K562 (cell line): ENCODE results near the gene PITPNM1. TPM values are rescaled to one million over a fixed set of nuclear protein-coding genes. Genes with fewer than 3 reads are reported as not detected.

ENCODE experiments used
- ATAC-seq: fragments of 200-7000 bp; cut with Tn5 transposase; 3 replicates; pipeline ENCODE4 v1.9.1; 2020; ENCODE audit warnings: moderate library complexity
- BruUV-seq: library from RNA; stranded (reverse); fragments of 400-500 nt; replicated peaks from 2 replicates; lab custom pipeline; 2021; lab: Mats Ljungman, UMichigan
- CTCF ChIA-PET: fragments of 300-600 bp; formaldehyde crosslinking; extraction: SDS; loops from one replicate; lab custom pipeline; 2021; ENCODE audit warnings: low intra/inter-chr PET ratio; lab: Yijun Ruan, JAX
- POLR2A ChIA-PET: fragments of 300-600, 350-650 bp; sonication (Branson Sonifier 250); formaldehyde crosslinking; extraction: SDS; loops from one replicate; lab custom pipeline; 2021; ENCODE audit warnings: antibody characterized with exemption, inconsistent platforms; lab: Yijun Ruan, JAX
- DNase-seq, 4 experiments: peaks; one replicate each; pipeline versions ENCODE4 v3.0.0 to v3.0.0-alpha.2; 2011 to 2018; ENCODE audit warnings: low spot score in 3 of 4, mixed read lengths in 3 of 4; ENCODE audit errors: extremely low read depth in 1 of 4
- FAIRE-seq: peaks from 2 replicates; lab custom pipeline; 2011; peaks lifted over from hg19 to GRCh38; lab: Jason Lieb, UNC
- H2AFZ ChIP-seq: 2 replicates; pipeline ENCODE4 v1.6.0; 2011; ENCODE audit warnings: low read depth, low read length, control low read depth, inconsistent platforms
- H3K27ac ChIP-seq: fragments of 200-600 bp; 3 replicates; pipeline ENCODE4 v1.8.0; 2011; ENCODE audit warnings: low read depth, mild to moderate bottlenecking, control low read depth, inconsistent platforms, low read length, moderate library complexity, mixed read lengths; ENCODE audit errors: extremely low read depth
- H3K27me3 ChIP-seq, 2 experiments: fragments of 300-600 bp in 1 of 2; 2 replicates in 1 of 2; 3 replicates in 1 of 2; pipeline versions ENCODE4 v1.6.0 to v1.8.0; 2011; ENCODE audit warnings: inconsistent platforms in 2 of 2, low read length in 2 of 2, mild to moderate bottlenecking in 1 of 2, mixed read lengths in 1 of 2, moderate library complexity in 1 of 2; ENCODE audit not compliant: control insufficient read depth in 2 of 2, insufficient read depth in 2 of 2
- H3K36me3 ChIP-seq: fragments of 300-600 bp; 3 replicates; pipeline ENCODE4 v1.8.0; 2011; ENCODE audit warnings: mild to moderate bottlenecking, low read length, inconsistent platforms; ENCODE audit not compliant: control insufficient read depth, insufficient read depth
- H3K4me1 ChIP-seq, 2 experiments: fragments of 200-600 bp in 1 of 2; replicated peaks in 1 of 2; 2 replicates in 1 of 2; 3 replicates in 1 of 2; pipeline versions ENCODE4 v1.5.1 to v1.8.0; 2011; ENCODE audit warnings: inconsistent platforms in 2 of 2, low read length in 2 of 2, mild to moderate bottlenecking in 1 of 2, mixed read lengths in 1 of 2, moderate library complexity in 1 of 2; ENCODE audit not compliant: control insufficient read depth in 2 of 2, insufficient read depth in 2 of 2
- H3K4me2 ChIP-seq: 2 replicates; pipeline ENCODE4 v1.6.1; 2011; ENCODE audit warnings: low read length, control low read depth, inconsistent platforms, mixed read lengths; ENCODE audit not compliant: insufficient read depth
- H3K4me3 ChIP-seq: fragments of 200-600 bp; sonication (generic), shearing (Covaris generic); 2 replicates; pipeline ENCODE4 v1.5.1; 2016; ENCODE audit warnings: control low read depth, inconsistent platforms
- H3K79me2 ChIP-seq: fragments of 200-600 bp; 3 replicates; pipeline ENCODE4 v1.8.0; 2011; ENCODE audit warnings: low read length, inconsistent platforms; ENCODE audit not compliant: control insufficient read depth, insufficient read depth
- H3K9ac ChIP-seq, 2 experiments: 2 replicates each; pipeline versions ENCODE4 v1.6.0 to v1.6.1; 2011; ENCODE audit warnings: low read depth in 2 of 2, low read length in 2 of 2, control low read depth in 1 of 2, inconsistent platforms in 1 of 2, mild to moderate bottlenecking in 1 of 2, mixed read lengths in 1 of 2; ENCODE audit not compliant: insufficient read depth in 1 of 2
- H3K9me1 ChIP-seq: one replicate; pipeline ENCODE4 v1.6.0; 2011; ENCODE audit warnings: inconsistent platforms, mild to moderate bottlenecking, low read length, moderate library complexity; ENCODE audit not compliant: control insufficient read depth, insufficient read depth
- H3K9me3 ChIP-seq: replicated peaks from 2 replicates; pipeline ENCODE4 v1.5.1; 2011; ENCODE audit warnings: low read depth, low read length, inconsistent platforms; ENCODE audit not compliant: control insufficient read depth, insufficient read depth
- H4K20me1 ChIP-seq: replicated peaks from 2 replicates; pipeline ENCODE4 v1.6.1; 2011; ENCODE audit warnings: low read length, inconsistent platforms, mixed read lengths; ENCODE audit not compliant: control insufficient read depth, insufficient read depth
- KLF13 ChIP-seq: fragments of 450-650 bp; IDR thresholded peaks from 2 replicates; pipeline ENCODE4 v1.6.1; 2016; ENCODE audit warnings: missing genetic modification characterization, low read depth, mild to moderate bottlenecking, missing compliant biosample characterization, moderate library complexity, borderline replicate concordance
- NEUROD1 ChIP-seq: fragments of 150-350 bp; IDR thresholded peaks from 2 replicates; pipeline ENCODE4 v1.6.1; 2014; ENCODE audit warnings: borderline replicate concordance, low read length, low read depth; ENCODE audit not compliant: partially characterized antibody
- PRPF4 ChIP-seq: fragments of 200-400 bp; formaldehyde crosslinking; IDR thresholded peaks from one replicate; pipeline ENCODE4 v1.6.1; 2017; ENCODE audit warnings: low read length, low read depth, mild to moderate bottlenecking; ENCODE audit not compliant: insufficient read depth, poor library complexity, severe bottlenecking
- RBM15 ChIP-seq: fragments of 200-400 bp; formaldehyde crosslinking; IDR thresholded peaks from 2 replicates; pipeline ENCODE4 v1.6.1; 2018; ENCODE audit warnings: mild to moderate bottlenecking, low read length, moderate library complexity; ENCODE audit not compliant: insufficient read depth
- STAT5A ChIP-seq: IDR thresholded peaks from 2 replicates; pipeline ENCODE4 v1.6.1; 2012; ENCODE audit warnings: low read length, inconsistent platforms, borderline replicate concordance
- TRIM25 ChIP-seq: fragments of 450-650 bp; IDR thresholded peaks from 2 replicates; pipeline ENCODE4 v1.7.0; 2016; ENCODE audit warnings: borderline replicate concordance
- ZBTB33 ChIP-seq: sonication (generic); formaldehyde crosslinking; IDR thresholded peaks from 2 replicates; pipeline ENCODE4 v1.8.1; 2023; ENCODE audit warnings: mild to moderate bottlenecking, missing genetic modification reagents
- ZNF12 ChIP-seq: sonication (generic); formaldehyde crosslinking; IDR thresholded peaks from 2 replicates; pipeline ENCODE4 v1.4.0; 2020; ENCODE audit warnings: mild to moderate bottlenecking, missing genetic modification reagents
- ZNF274 ChIP-seq: IDR thresholded peaks from 2 replicates; pipeline ENCODE4 v1.6.1; 2011; ENCODE audit warnings: low read depth, mild to moderate bottlenecking, low read length, moderate library complexity, borderline replicate concordance
- WGBS: fragments of 100-300 bp; shearing (Covaris generic); methylation state at CpG from one replicate; pipeline ENCODE4 v1.1.6; 2016; ENCODE audit warnings: low coverage, mixed read lengths; ENCODE audit not compliant: insufficient coverage; ENCODE audit errors: missing lambda C conversion rate; 5-methylcytosine and 5-hydroxymethylcytosine counted together
- in situ Hi-C: fragments of 300-500 bp; cut with MboI; formaldehyde crosslinking; loops from 4 replicates; pipeline ENCODE4 v1.15.0; 2018; ENCODE audit warnings: inconsistent platforms, mixed read lengths
- intact Hi-C: fragments of 100-400 bp; cut with micrococcal nuclease; formaldehyde crosslinking; loops from 2 replicates; pipeline ENCODE4 v1.14.2; 2022
- polyA plus RNA-seq, 8 experiments: library from polyadenylated mRNA; depleted of rRNA in 4 of 8; stranded (reverse) in 5 of 8; unstranded in 3 of 8; fragments of >200 nt; fragmentation: Nextera tagmentation in 2 of 8; fragmentation: Illumina TruSeq in 1 of 8; extraction: Ambion mirVana in 2 of 8; extraction: Trizol in 1 of 8; gene quantifications; 2 replicates each; pipeline versions ENCODE4 v1.2.1 to v1.2.3, GENCODE V29; 2011 to 2014; ENCODE audit warnings: inconsistent platforms in 1 of 8, missing spikeins in 1 of 8
- total RNA-seq, 7 experiments: library from RNA; depleted of rRNA in 6 of 7; stranded (reverse); fragments of >200 nt in 6 of 7; fragmentation: Illumina TruSeq in 2 of 7; extraction: Trizol in 2 of 7; gene quantifications; 2 replicates each; pipeline versions ENCODE4 v1.2.1 to v1.2.3, GENCODE V29; 2011 to 2021; ENCODE audit warnings: low replicate concordance in 1 of 7

The PITPNM1 gene
- total and polyA plus RNA-seq, 9 of the 15 experiments (the other 6 are each of a cell fraction or from before 2014, with no cell fraction given), result 0.11 to 53.7 (median 16.0) TPM

- H3K4me3 ChIP-seq, result no peak overlapping the region
- peaks cover 3 to 40% of the 10 kb centered on the region in 2 experiments; a peak in 4 of 5 replicates for H3K4me1 ChIP-seq
- H2AFZ ChIP-seq, result no peak overlapping the region
- no peaks in the 10 kb centered on the region for H3K9me3 ChIP-seq
- ATAC-seq, result no peak
- no peaks in the 10 kb centered on the region for H3K79me2 ChIP-seq
- H3K9ac ChIP-seq, result peak overlapping the region in 1 of 2 experiments; percentile 37; a peak in 2 of 4 replicates
- no peak for FAIRE-seq
- DNase-seq, result peak in 1 of 4 experiments; percentile 5
- TF ChIP-seq ZBTB33 (CRISPR knock-in tag) (peak; percentile 60; the same call in 1 of the 2 replicates), ZNF274 (no peak)
- no peaks in the 10 kb centered on the region for H3K36me3 ChIP-seq
- H3K4me2 ChIP-seq, result no peak overlapping the region
- no peaks in the 10 kb centered on the region for H3K9me1 ChIP-seq
- CTCF ChIA-PET, result no interaction called here
- BruUV-seq, result no TSS peak
- no peak overlapping the region for H3K27ac ChIP-seq
- POLR2A ChIA-PET, result interaction anchor here (1.4 kb wide), 1 partner anchor 11 kb away, joined by 7 read pairs; no protein-coding TSS in a partner anchor
- no peaks in the 10 kb centered on the region for H4K20me1 ChIP-seq
- in situ Hi-C loops (no loop called here), intact Hi-C loops (no loop called here)
- 54% methylated on average over 18 of the region's 19 CpGs for WGBS
- no peaks in the 10 kb centered on the region for H3K27me3 ChIP-seq
Observed at GRCh38 chr11:67458266-67458665, 46.9 kb downstream of the PITPNM1 start.

GRCh38 chr11:67457453-67457852, 47.7 kb downstream of the PITPNM1 start:
- H3K9ac ChIP-seq, result 0 out of 4 replicates have a peak overlapping the region, but pooled peaks of 1 of the 2 experiments have one; percentile 33
- POLR2A ChIA-PET, result interaction anchor here (1.4 kb wide), 1 partner anchor 10 kb away, joined by 7 read pairs; no protein-coding TSS in a partner anchor
- TF ChIP-seq ZNF12 (CRISPR knock-in tag) (no peak), NEUROD1 (no peak), RBM15 (no peak), STAT5A (no peak), TRIM25 (no peak), PRPF4 (no peak), KLF13 (tag) (no peak)

More at GRCh38 chr11:67457453-67457852, 47.7 kb downstream of the PITPNM1 start:
- peaks cover 0 to 35% of the 10 kb centered on the region in 2 experiments; a peak in 2 of 5 replicates for H3K4me1 ChIP-seq
- H3K9me1 ChIP-seq, result no peaks in the 10 kb centered on the region
- H3K4me3 ChIP-seq, result no peak overlapping the region
- CTCF ChIA-PET, result no interaction called here
- DNase-seq (no peak), ATAC-seq (no peak), FAIRE-seq (no peak)
- H2AFZ ChIP-seq, result no peak overlapping the region
- H3K36me3 ChIP-seq, result no peaks in the 10 kb centered on the region
- in situ Hi-C loops (no loop called here), intact Hi-C loops (no loop called here)
- H3K27ac ChIP-seq, result no peak overlapping the region
- BruUV-seq, result no TSS peak
- no peaks in the 10 kb centered on the region for H3K27me3 ChIP-seq
- H3K4me2 ChIP-seq, result no peak overlapping the region
- H4K20me1 ChIP-seq, result no peaks in the 10 kb centered on the region
- WGBS, result 52% methylated on average over 9 of the region's 12 CpGs
- H3K9me3 ChIP-seq, result no peaks in the 10 kb centered on the region
- H3K79me2 ChIP-seq, result no peaks in the 10 kb centered on the region
